GM21737 (cell line): ENCODE measurements around the gene COL11A1.
A peak's percentile ranks its signal among the peaks of the same experiment; 100 is the strongest.
"Not testable (repeated sequence)": the region's sequence is repeated elsewhere in the genome, so short reads cannot be mapped to it uniquely, and the experiment has no call there.

ENCODE experiments used
- ATAC-seq: cut with Tn5 transposase; IDR thresholded peaks from one replicate; pipeline ENCODE4 v1.9.1; 2021; ENCODE audit warnings: mild to moderate bottlenecking, moderate library complexity; ENCODE audit not compliant: unreplicated experiment

COL11A1 gene

GRCh38 chr1:103108376-103109150, at the start of gene COL11A1:
COL11A1 (minus strand) TSS chr1:103108522; CDS start chr1:103108178, 344 bp downstream.
- no peak for ATAC-seq

GRCh38 chr1:103156966-103157365, 48.6 kb upstream of the COL11A1 start:
- ATAC-seq: no peak

DNA sequence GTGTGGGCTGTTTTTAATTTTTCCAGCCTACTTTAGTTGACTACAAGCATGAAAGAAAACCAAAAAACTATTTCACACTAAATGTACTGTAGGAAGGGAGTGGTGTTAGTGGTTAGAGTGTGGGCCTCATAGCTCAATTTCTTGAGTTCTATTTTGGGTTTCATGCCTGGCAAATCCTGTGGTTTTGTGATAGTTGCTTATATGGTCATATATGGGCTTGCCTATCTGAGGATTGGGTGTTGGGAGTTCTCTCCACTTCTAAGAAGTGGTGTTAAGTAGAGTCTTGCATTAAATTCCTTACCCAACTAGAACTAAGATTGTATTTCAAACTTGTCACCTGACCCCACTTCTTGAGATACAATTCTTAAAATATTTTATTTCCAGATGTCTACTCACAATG, 37.8 kb upstream of the COL11A1 start:
- ATAC-seq: no peak

- ATAC-seq: no peak
Observed at GRCh38 chr1:103145449-103145848, 37.1 kb upstream of the COL11A1 start.

DNA sequence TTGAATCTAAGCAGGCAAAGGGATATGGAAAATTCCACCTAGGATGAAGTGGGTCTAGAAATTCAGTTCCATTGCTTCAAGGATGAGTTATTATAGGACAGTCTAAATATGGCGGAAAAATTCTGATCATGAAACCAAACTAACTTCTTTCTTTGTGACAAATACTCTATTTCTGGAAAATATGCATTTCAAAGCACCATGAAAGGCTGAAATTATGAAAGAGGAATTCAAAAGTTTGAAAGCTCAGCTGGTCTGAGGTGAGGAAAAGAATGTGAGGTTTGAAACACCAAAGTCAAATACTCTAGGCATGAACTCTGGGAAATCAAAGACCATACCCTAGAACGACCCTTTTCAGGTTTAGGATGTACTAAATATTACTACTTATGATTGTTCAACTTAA, 36.4 kb upstream of the COL11A1 start:
- no peak for ATAC-seq

GRCh38 chr1:103142461-103142860, 34.1 kb upstream of the COL11A1 start:
- no peak for ATAC-seq

- no peak for ATAC-seq
Observed at GRCh38 chr1:103129796-103130195, 21.5 kb upstream of the COL11A1 start.

GRCh38 chr1:103129255-103129654, 20.9 kb upstream of the COL11A1 start:
- no peak for ATAC-seq

- ATAC-seq: not testable (repeated sequence)
Observed at GRCh38 chr1:103128256-103128655, 19.9 kb upstream of the COL11A1 start.

DNA sequence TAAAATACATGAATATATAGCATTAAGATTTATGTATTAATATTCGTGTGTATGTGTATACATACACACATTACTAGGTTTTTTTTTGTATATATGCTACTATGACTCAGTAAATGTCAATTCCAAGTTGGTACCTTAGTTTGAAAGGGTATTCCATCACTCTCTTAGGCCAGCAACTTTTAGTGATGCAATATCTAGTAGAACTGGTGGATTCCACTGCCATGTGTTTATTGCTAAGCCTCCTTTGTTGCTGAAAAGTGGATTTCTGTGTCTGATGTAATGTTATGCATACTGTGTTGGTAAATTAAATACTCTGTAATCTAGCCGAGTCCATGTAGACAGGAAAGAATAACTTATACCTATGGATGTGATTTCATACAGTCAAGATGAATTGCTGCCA, 16.9 kb upstream of the COL11A1 start:
- no peak for ATAC-seq

GRCh38 chr1:103122983-103123720, 14.8 kb upstream of the COL11A1 start:
- ATAC-seq: no peak

GRCh38 chr1:103120981-103121380, 12.7 kb upstream of the COL11A1 start:
- no peak for ATAC-seq

DNA sequence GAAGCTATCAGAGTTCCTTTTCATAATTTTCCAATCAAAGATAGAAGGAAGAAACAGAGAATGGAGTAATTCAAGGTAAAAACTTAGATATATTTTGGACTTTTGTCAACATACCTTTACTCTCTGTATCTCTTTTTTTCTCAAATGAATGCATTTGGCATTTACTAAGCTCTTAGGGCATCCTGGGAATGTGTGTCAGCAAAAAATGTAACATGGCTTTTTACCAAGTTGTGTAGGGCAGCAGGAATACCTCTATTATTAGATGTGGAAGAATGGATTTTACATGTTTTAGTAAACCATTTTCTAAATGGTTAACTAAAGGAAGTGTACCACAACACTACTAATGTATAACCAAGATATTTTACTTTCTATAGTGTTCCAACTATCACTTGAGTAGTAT, 4.2 kb upstream of the COL11A1 start:
- ATAC-seq: no peak

GRCh38 chr1:103111926-103112325, 3.6 kb upstream of the COL11A1 start:
- no peak for ATAC-seq

DNA sequence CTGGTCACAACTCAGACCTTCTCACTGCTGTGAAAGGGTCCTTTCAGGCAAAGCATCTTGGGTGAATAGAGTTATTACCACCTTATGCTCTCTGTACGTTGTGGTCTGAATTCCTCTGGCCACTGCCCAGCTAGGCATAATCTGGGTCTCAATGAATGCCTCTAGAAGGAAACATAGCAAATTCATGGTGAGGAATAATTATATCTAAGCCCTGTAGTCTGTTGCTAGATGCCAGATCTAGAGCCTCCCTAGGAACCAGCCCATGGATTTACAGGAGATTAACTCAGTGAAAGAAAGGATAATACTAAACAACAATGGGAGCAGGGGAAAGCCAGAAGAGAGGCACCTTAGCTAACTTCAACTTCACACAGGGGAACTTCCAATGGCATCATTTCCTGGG, 2.4 kb upstream of the COL11A1 start:
- ATAC-seq: no peak

DNA sequence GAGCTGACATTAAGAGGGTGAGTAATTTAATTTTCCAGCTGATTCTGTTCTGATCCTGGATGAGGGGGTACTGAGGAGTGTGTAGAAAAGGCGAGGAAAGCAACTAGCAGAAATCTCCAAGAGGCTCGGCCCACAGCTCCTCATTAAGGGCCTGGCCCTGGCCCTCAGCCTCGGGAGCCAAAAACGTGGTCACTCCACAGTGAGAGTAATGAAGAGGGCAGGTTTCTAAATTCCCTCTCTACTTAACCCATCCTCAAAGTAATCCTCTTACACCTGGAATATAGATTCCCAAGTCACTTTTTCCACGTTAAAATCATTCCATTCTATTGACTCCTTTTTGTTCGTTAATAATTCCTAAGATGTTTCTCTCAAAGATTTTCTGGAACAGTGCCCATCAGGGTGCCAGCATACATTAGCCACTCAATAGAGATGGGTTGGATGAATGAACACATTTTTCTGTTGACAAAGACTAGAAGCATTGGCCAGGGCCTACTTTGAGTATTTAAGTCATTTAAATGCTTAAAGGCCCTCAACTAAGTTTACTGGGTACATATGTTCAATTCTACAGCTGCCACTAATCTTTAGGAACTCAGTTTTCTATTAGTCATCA, 1.1 kb upstream of the COL11A1 start:
- no peak for ATAC-seq

- no peak for ATAC-seq
Observed at GRCh38 chr1:103107741-103108375, 464 bp downstream of the COL11A1 start.

DNA sequence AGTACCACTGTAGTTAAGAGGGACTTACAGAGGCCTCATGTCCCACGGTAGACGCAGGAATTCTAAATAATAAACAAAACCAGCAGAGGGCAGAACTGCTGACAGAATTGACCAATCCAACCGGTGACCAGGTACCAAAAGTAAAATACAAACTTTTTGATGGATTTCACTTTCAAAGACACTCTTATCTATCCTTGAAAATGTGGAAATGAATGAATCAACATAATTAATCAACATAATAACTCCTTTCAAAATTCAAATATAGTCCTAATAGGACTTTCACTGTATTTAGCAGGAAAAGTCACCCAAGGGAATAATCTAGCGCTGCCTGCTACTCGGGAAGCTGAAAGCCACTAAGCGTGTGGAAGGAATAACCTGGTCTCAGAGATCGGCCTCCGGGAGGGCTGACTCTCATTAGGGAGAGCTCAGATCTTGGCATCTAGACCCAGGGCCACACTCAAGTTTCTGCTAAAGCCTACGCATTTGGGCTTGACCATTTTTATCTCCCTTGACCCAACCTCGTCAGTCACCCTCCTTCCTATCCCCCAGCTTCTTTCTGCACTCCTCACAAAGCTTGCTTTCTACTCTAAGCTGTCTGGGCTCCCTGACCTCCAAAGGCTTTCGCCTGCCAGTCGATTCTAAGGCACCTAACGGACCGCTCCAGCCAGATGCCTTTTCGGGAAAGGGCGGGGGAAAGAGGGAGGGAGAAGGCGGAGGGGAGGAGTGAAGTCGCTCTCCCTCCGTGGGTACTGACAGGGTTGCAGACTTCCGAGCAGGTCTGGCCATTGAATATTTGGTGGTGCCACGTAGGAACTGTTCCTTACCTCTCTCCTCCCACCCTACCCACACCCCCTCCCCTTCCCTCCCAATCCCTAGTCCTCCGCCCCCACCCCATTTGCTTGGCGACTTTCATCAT, 1.6 kb downstream of the COL11A1 start:
- ATAC-seq: peak; percentile 70

DNA sequence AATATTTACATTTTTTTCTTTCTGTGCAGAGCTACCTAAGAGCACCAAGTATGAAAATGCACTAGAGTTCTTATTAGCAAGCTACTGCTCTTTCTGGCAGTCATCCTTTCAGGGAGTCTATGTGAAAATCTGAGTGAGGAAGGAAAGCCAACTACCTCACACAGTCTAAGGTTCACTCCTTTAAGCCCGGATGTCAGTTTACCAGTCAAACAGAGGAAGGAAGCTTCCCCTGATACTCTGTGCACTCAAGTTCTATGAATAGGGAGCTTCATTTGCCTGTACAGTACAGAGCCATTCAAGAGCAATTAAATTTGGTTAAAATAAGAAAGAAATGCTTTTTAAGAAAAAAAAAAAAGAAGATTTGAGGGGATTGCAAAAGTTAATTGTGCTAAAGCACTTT, 6.9 kb downstream of the COL11A1 start:
- ATAC-seq: no peak

DNA sequence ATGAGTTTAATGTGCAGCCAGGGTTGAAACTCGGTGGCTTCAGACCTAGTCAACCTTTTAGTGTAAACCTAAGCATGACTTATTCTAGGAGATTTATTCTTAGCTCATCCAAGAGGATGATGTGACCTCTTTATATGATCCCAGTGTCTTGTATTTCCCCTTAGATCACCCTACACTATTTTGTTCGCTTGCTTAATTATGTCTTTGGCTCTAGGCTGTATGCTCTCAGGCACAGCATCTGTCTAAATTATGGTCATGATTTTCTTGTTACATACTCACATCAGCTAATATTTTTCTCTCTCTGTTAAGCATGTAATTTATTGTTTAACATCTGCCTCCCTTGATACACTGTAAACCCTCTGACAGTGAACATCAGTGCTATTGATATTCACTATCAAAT, 19.1 kb downstream of the COL11A1 start:
- ATAC-seq: no peak
